HG02870 (cell line): ENCODE results near the gene TADA2B.

Experiments
- ATAC-seq: cut with Tn5 transposase; IDR thresholded peaks from one replicate; pipeline ENCODE4 v1.9.1; 2021; ENCODE audit warnings: mild to moderate bottlenecking, moderate library complexity; ENCODE audit not compliant: unreplicated experiment

Gene TADA2B

DNA sequence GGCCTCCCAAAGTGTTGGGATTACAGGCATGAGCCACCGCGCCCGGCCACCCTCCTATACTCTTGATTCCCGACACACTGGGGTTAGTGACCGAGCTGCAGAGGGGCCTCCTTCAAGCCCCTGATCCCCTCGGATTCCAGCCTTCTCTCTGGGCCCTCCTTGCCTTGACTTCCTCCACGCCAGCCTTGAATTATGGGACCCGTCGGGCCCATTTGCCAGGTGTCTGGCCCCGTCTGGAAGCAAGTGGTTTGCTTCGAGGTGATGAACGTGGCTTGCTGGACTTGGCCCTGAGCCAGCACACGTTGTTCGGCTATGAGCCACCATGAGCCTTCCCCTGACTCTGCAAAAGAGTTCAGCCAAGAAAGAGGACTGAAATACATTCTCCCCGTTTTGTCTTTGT, 62.1 kb downstream of the TADA2B start:
- ATAC-seq, result no peak

DNA sequence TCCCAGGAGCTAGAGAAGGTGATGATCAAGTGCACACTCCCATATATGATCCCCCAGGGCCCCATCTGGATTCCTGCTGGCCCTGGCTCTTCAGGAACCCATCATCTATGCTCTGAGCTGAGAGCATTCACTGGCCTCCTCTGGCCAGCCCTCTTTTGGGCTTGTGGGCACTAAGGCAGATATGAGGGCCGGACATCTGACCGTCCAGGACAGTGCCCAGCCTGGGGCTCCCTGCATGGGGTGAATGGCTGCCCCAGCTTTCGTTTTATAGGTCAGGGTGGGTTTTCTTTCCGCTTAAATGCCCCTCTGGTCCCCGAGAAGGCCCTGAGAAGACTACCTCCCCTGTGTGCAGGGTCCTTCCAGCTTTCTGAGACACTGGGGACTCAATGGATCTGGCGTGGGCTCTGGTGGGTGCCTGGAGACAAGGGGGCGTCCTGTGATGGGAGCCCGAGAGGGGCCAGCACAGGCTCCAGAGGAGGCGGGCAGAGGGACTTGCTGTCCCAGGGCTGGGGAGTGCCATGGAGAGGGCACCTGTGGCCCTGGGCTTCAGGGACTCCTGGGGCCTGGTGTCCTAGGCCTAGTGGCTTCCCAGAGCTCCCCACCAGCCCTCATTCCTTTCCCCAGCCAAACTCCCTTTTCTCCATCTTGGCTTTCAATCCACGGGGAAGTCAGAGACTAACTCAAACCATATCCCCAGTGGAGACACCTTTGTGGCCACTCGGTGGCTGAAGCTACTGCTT, 64.2 kb downstream of the TADA2B start:
- ATAC-seq, result no peak
